HG02759 (cell line): ENCODE results near the gene LRRC27.

Experiments used
- ATAC-seq: cut with Tn5 transposase; IDR thresholded peaks from one replicate; pipeline ENCODE4 v1.9.1; 2021; ENCODE audit warnings: mild to moderate bottlenecking, moderate library complexity; ENCODE audit not compliant: unreplicated experiment

The LRRC27 gene

DNA sequence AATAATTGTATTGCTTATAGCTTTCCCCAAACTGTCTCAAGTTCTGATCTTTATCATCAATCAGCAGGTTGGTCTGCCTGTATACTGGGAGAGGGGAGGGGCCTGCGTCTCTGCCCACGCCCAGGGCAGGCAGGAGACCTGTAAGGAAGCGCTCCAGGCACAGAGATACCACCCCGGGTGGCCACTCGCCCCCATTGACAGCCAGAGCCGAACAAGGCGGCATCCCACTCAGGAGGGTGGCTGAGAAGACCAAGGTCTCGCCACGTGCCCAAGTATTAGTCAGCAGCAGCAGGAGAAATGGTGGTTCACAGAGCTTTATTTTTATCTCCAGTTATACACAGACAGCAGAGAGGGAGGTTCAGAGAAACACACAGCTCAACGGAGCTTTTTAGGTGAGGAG is 31.4 kb upstream of the LRRC27 start:
- no peak for ATAC-seq

DNA sequence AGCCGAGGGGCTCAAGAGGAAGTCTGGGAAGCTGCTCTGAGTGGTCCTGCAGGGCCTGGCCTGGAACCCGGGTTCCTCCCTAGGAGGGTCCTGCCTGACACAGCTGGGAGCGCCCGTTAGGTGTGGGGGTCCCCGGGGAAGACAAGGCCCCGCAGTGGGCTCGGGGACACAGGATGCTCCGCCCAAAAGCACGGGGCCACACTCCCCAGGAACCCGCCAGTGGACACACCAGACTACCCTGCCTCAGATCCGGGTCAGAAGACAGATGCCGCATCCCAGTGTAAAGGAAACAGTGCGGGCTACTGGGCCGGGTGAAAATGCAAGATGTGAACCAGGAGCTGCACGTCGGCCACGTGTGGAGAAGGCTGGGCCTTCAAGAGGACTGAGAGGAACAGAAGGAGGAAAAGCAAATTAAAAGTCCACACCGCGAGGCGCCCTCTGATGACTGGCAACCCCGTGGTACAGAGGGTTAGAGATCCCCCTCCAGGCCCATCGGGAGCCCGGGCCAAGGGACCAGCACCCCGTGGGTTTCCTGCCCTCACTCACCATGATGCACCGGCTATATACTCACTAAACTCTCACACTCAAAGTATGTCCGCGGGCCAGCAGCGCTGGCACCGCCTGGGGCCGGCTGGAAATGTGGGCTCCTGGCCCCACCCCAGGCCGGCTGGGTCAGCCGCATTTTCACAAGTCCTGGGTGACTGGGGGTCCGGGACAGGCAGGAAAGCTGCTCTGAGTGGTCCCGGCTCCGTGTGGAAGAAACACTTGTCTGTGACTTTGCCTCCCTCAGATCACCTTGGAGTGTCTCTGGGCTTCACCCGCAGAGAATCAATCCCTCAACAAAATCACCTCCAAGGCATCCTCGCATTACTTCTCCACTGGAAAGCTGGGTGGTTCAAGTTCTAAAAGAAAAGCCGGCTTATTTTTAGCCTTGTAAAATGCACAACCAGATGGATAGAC is 30.3 kb upstream of the LRRC27 start:
- ATAC-seq, result no peak

DNA sequence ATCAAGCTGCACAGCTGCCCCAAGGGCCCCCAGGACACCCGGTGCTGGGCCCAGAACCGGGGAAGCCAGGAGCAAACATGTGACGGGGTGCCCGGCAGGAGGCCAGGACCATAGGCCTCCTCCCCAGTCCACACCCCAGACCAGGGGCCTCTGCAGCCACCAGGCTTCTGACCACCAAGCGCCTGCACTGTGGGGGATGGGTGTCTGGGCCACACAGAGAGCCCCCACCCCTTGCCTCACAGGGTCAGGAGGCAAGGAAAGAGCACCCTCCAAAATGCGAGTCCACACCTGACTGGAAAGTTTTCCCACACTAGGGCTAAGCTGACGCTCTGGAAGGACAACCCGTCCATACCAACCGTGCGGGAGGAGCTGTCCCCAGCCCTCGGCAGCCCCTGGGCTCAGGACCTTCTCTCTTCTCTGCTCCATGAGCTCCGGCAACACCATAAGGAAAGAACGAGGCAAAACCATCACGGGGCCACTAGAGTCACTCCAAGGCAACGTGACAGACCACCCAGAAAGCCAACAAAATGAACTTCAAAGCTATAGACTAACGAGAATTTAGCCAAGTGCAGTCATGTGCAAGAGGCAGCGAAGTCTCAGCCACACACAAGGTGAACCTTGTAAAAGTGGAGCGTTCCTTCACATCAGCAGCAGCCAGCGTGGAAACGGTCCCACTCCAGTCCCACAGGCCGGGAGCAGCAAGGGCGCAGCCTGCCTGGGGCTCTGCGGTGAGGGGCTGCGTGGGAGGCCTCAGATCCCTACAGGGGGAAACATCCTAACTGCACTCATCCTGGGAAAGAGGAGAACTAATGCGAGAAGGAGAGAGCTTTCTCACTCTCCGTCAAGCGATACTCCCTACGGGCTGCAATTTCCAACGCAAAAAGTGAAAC is 29.3 kb upstream of the LRRC27 start:
- no peak for ATAC-seq

DNA sequence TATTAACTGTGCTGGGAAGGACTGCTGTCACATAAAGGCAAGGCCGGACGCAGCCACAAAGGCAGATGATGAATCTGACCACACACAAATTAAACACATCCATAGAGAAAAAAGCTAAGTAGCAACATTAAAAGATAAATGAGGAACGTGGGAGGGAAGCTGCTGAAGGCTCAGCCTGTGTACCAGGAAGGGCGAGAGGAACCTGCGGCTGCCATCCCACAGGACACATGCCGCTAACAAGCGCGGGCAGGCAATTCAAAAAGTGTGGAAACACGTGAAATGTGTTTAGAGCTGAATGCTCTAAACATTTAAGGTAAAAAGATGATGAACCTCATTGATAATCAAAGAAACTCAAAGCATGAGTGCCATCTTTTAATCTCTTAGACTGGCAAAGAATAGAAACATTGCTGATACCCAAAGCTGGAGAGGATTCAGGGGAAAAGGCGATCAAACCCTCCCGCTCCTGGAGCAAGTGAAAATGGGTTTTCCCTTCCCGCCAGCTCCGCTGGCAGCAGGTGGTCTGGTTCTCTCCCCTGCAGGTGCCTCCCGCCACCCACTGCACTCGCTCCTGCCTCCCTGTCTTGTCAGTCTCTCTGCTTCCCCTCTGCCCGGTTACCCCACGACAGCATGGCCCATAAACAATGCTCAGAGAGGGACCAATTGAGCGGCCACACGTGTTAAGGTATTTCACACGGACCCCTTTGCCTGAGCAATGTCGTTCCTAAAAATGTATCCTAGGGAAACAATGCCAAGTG is 28.5 kb upstream of the LRRC27 start:
- ATAC-seq, result no peak

DNA sequence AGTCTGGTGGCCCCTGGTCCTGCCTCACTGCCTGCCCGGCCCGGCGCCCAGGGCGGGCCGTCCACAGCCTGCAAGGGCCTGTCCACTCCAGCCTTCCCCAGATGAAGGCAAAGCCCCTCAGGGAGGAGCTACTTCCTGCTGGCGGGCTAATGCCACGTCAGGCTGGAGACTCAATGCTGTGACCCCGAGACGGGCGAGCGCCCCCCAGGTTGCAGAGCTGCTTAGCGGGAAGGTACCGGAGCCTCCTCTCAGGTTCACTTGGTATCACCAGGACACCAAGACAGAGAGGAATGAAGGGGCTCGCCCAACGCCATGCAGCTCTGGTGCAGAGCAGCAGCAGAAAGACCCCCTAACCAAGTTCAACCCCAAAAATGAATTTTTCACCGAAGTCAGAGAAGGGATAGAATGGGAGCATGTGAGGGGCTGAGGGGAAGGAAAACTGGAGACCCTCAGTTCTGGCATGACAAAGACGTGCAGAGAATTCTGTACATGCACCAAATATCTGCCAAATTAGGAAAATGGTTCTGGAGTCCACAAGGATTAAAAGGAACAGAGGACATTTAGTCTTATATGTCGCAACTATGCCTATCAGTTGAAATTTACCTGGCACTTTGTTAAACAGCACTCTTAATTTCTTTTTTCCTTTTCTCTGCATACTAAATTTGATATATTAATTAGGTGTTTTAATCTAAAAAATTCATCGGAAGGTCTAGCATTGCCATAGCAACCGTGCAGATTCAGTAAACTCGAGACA is 27.1 kb upstream of the LRRC27 start:
- no peak for ATAC-seq

DNA sequence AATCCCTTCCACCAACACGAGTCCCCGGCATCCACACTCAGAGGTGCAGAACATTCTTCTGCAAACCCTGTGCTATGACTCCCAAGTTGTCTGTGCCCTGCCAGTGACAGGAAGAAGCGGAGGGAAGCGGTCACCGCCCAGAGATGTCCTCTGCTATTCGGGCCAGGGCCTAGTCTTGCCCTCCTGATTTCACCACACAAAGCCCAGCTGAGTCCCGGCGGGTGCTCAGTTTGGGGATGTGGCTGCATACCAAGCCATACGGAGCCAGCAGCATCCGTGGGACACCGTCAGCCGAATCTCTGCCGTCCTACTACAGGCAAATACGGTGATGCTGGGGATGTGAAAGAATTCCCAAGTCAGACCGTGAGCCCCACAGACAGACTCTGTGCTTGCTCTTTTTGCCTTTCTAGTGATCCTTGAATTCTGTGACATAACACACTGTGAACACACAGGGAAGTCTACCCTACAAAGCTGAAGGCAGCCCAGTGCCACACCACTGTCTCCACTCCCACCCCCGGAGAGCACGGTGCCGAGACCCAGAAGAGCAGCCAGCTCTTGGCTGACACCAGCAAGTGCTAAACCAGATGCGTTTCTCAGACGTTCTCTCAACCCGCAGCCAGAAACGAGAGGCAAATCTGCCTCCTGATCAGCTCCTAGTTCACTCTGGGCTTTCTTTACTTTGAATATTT is 26.2 kb upstream of the LRRC27 start:
- ATAC-seq, result no peak

DNA sequence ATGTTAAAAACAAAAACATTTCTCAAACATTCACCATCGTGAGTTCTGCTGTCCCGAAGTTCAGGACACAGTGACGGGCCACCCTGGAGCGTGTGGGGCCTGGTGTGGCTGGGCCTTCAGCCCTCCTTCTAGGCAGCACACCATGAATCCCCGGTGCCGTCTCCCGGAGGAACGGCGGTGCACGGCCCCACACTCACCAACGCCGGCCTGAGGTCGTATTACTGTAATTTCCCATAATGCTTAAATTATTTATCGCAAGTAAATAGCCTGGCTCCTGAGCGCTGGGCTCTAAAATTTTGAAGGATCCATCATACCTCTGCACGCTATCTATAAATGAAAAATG is 25.7 kb upstream of the LRRC27 start:
- no peak for ATAC-seq

DNA sequence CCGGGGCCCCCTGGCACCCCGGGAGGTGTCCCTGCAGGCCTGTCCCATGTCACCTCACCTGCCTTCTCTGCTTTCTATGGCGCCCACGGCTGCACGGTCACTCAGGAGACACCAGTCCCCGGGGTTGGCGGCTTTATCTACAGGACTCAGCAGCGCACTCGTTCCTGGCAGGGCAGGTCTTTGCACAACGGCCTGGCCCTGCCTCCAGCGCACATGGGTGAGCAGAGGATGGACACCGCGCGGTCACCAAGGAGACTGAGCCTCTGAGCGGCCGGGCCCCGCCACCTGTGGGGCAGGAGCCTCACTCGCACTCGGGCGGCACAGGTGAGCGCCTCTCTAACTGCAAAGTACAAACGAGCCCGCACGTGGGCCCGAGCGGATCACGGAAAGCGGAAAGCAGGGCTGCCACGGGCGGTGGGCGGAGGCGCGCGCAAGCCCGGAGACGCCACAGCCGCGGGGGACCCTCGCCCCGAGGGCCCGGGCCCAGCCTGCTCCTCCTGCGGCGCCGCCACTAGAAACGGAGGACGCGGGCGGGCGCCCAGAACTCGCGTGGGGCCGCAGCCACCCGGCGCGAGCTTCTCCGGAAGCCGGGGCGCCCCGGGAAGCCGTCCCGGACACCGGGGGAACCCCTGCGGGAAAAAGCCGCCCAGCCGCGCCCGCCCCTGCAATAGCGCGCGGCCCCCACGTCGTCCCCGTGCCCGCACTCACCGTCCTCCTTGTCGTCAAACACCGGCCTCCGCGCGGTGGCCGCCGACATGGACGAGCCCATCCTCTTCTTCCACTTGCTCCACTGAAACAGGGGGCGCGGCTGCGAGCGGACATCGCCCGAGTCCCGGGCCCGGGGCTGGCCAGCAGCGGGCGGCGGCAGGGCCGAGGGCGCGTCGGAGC is 24.9 kb upstream of the LRRC27 start:
- ATAC-seq, result peak; percentile 1

DNA sequence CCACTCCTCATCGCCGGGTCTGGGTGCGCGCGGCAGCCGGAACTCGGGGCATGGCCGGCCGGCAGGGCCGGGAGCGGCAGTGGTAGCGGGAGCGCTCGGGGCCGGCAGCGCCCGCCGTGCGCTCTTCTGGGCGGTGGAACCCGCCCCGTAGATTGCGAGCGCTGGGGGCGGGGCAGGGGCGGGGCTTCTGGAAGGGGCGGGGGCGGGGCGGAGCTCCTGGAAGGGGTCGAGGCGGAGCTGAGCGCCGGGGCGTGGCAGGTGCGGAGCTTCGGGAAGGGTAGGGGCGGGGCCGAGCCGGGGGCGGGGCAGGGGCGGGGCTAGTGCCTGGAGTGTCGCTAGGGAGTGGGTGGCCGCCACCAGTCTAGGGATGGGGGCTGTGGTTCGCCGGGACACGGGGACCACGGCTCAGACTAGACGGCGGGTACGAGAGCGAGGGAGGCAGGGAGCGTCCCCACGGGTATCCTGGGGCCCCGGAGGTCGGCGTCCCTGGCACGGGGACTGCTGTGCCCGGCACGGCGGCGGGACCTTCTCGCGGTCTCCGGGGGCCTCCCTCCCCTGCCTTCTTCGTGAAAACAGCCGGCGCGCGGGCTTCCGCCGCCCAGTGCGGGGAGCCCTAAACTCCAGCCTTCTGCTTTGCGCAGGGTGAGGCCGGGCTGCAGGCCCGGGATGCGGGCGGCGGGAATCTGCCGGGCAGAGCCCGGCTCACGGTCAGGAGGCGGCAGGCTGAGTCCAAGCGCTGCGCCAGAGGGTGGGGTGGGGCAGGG is 24.0 kb upstream of the LRRC27 start, which contains the start of gene STK32C:
STK32C (minus strand) TSS at position 128 of the 764 bp plus-strand sequence; CDS start at position 11, 117 bp downstream.
- peak; percentile 78 for ATAC-seq

DNA sequence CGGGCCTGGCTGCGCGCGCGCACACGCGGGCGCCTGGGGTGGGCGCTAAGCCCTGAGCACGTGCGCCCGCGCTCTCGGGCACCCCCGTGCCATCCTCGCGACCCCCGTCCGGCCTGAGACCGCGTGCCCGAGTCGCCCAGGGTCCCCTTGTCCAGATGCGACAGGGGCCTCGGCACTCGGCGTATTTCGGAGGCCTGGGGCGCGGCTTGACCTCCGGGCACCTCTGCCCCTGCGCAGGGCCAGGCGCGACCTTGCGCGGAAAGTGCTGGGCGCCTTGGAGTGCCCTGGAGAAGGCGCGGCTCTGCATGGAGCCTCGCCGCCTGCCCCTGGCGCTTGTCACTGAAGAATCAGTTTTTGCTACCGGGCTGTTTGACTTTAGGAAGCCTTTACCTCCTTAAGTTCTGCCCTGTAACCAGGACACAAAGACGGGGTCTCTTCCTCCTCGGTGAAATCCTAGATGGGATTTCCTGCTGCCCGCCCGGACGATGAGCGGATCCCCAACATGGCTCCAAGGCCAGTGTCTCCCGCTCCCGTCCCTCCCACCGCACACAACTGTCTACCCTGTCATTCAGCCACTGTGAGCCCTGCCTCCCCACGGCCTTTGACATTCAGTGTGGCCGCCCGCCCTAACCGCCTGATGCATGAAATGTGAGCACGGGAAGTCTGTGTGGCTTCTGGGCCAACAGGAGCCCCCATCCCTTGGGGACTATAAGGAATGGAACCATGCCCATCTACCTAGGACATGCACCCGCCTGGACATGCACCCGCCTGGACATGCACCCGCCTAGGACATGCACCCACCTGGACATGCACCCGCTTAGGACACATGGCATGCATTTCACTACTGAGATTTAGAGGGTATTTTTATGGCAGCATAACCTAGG is 23.2 kb upstream of the LRRC27 start:
- no peak for ATAC-seq

DNA sequence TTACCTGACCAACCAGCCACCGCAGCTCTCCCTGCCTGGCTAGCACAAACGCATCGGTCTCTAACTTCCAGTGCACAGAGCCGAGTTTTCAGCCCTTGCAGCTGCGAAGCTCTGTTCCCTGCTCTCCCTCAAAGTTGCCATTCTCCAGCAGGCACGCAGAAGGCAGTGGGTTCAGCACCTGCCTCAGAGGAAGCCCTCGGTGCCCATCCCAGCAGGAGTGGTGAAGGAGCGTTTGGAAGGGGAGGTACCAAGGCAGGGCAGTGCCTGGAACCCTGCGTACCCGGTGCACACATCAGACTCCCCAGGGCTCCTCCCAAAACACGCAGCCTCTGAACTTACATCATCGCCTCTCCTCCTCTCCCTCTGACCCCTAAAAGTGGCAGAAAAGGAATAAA is 22.5 kb upstream of the LRRC27 start:
- ATAC-seq, result no peak

DNA sequence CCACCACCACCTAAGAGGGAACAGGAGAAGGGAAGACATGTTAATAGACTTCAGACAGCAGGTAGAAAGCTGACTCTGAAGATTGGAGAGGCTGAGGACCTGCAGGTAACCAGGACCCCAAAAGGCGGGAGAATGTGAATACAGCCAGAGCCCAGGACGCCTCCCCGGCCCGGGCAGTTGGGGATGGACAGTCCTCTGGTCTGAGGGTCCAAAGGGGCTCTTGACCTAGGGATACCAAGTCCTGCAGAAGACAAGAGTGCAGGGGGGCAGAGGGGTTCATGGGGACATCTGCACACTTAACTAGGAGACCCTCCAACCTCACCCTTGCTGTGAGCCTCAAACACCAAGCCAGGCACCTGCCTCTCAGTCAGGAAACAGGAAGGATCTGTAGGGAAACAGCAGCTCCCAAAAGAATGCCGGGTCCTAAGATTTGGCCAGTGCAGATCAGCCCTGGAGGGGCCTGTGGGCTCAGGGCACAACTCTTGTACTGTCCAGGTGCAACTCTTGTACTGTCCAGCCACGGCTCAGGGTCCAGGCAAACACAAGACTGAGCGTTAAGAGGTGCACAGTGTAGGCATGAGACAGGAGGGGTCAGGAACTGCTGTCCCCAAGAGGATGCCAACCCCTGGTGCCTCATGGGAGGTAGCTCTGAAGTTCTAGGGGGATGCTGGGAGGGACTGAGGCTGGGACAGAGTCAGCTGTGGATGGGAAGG is 22.0 kb upstream of the LRRC27 start:
- no peak for ATAC-seq

DNA sequence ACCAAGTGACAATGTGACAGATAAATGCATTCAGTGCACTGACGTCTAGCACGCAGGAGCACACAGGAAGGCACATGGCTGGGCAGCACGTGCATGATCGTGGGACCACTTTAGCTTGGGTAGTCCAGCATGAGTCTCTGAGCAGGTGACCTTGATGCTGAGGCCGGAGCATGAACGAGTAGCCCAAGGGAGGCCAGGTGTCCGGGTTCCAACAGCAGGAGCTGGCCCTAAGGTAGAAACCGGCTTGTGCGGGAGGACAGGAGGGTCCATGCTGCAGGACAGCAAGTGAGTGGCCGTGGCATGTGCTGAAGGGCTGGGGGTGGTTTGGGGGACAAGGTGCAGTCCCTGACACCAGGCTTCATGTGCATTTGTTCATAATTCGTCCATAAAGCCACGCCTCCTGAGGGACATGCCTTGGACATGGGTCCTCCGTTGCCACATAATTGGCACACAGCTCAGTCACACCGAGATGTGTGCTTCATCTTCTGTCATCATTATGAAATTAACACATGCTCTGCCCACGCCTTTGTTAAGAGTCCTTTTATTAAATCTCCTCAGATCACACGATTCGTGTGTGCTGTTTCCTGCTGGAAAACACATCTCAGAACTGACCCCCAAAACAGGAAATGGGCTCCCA is 21.2 kb upstream of the LRRC27 start:
- no peak for ATAC-seq

DNA sequence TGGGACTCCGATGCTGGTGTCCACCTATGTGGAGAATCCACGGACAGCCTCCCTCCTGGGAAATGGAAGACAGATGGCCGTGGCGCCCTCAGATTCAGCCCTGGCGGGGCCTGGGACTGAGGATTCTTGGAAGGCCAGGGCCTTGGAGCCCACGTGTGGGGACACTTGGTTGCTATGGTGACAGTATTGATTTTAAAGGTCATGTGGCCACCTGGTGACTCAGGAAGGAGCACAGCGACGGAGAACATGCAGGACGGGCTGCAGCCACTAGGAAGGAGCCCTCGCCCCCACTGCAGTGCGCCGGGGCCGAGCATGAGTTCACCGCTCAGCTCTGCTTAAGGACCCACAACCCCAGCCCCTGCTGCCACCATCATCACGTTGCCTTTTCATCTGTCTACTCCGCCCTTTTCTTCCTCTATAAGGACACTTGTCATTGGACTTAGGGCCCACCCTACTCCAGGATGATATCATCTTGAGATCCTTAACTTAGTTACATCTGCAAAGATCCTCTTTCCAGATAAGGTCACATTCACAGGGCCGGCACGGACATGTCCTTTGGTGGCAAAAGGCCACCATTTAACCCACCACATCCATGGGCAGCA is 20.6 kb upstream of the LRRC27 start:
- no peak for ATAC-seq

DNA sequence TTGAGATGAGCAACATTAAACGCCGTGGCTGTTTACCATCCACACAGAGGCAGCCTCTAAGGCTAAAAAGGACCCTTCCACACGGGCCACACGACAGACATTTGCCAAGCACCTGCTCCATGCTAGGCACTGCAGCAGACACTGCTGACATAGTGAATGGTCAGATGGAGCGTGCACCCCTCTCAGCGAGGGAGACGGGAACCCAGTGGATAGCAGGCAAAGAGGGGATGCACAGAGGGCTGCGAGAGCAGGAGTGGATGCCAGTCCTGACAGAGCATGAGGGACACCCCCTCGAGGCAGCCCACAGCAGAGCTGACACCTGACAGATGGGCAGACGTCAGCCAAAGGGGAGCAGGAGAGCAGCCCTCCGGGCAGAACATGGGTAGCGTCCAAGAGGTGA is 18.7 kb upstream of the LRRC27 start:
- ATAC-seq, result no peak

DNA sequence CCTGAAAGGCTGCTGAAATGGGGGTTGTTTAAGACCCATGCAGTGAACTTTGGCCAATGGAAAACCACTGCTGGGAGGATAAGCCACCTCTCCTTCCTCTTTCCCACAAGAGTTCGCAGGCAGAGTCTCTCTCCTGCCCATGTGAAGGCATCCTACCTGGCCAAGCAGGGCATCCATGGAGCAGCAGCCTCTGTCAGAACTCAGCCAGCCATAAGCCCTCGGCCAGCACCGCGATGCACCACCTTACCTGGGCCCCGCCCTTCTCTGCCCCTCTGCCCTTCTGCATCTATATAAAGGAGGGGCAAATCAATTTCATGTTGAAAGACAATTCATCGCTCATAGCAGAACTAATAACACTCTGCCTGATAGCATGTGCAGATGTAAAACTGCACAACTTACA is 18.1 kb upstream of the LRRC27 start:
- ATAC-seq, result no peak
